D341Med (cell line): Measurements from ENCODE around the gene CREB5.
"Not testable (repeated sequence)": the region's sequence is repeated elsewhere in the genome, so short reads cannot be mapped to it uniquely, and the experiment has no call there.

Experiments used
- DNase-seq: peaks from one replicate; pipeline ENCODE4 v3.0.0; 2012; ENCODE audit warnings: low spot score

The CREB5 gene

DNA sequence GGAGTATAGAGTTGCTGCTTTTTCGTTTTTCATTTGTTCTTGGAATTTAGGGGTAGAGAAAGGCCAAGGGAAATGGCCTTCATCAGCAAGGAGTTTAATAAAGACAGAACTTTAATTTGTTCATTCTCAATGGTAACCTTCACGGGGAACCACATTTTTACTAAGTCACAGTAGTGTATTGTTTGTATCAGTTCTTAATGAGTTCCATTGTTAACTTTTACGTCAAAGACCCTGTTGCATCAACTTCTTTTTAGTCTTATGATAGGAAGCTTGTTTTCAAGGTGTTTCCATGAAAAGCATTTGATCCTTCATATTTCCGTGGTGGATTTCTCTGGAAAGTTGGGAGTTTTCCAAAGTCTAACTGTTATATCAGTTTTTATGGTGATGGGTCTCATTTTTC is 169.9 kb downstream of the CREB5 start:
- no peak for DNase-seq

DNA sequence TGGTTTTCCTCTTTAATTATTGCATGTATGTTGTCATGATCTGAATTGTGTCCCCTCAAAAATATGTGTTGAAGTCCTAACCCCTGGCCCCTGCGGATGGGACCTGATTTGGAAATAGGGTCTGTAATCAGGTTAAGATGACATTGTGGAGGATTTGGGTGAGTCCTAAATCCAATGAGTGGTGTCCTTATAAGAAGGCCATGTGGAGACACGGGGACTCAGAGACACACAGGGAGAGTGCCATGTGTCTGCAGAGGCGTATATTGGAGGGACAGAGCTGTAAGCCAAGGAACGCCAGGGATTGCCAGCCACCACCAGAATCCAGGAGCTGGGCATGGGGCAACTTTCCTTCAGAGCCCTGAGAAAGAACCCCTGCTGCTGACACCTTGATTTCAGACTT is 171.9 kb downstream of the CREB5 start:
- no peak for DNase-seq

DNA sequence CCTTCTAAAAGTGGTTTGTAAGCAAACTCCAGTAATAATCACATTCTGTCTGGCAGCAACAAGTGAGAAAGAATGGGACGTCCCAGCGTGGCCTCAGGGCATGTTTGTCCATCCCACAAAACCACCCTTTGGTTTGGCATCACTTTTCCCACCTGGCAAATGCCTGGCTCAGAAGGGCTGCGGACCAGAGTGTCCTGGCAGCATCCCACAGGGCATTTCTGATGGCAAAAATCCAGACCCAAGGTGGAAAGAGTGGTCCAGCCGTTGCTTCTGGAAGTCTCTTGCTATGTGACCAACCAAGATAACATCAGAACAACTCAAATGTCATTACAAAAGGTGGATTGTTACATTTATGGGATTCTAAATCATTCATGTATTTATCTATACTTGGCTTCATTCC is 174.4 kb downstream of the CREB5 start:
- DNase-seq, result no peak

GRCh38 chr7:28587211-28587610 is 174.9 kb downstream of the CREB5 start:
- no peak for DNase-seq

- DNase-seq, result no peak
Measured at GRCh38 chr7:28588602-28589001, 176.3 kb downstream of the CREB5 start.

GRCh38 chr7:28591041-28591674 is 178.8 kb downstream of the CREB5 start:
- no peak for DNase-seq

DNA sequence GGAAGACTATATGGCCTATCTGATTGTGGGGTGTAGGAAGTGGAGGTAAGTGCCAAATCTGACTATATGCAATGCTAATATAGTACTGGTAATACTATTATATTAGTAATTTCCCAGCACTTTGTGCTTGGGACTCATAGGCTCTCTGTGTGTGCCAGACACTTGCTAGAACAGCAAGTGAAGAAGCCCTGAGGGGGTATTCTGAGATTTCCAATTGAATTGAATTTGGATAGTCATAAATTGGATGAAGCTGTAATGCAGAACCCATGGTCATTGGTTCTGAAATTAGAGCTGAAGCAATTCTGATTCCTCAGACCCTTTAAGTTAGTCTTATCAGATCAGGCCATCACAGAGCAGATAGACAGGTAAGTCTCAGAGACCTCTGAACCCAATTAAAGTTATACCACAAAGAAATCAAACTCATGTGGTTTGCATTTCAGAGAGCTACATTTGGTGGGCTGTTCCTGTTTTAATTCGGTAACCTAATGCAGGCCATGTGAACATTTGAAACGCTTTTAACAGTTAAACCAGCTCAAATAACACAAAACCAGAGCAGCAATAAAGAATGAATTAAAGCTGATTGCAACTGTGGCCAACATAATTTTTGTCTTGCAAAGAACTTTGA is 179.5 kb downstream of the CREB5 start:
- DNase-seq, result no peak

DNA sequence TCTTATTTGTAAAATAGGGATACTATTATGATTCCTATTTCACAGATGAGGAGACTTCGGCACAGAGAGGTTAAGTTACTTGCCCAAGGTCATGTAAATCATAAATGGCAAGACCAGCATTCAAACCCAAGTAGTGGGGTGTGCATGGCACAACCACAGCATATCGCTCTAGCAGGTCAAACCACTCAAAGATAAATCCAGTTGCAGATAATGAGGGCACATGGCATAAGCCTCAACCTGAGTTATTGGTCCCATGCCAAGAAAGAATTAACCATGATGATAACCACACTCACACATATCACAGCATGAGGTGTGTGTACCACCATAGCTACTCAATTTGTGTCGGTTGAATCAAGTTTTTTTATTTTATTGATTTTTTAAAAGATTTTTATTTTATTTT is 180.5 kb downstream of the CREB5 start:
- DNase-seq, result no peak

DNA sequence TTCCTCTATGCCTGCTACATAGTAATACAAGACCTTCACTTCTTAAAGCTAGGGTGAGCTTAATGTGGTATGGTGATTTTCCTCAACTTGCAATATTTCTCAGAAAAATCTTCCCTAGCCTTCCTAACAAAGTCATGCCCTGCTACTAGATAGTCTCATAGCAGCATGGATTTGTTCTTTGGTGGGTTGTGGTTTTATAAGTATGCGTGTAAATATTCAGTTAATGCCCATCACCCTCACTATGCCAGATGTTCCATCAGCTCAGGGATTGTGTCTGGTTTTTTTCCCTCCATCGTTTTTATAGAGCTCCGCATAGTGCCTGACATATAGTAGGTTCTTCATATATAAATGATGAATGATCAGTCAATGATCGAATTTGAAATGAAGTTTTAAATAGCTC is 182.8 kb downstream of the CREB5 start:
- DNase-seq, result no peak

GRCh38 chr7:28595801-28596200 is 183.5 kb downstream of the CREB5 start:
- no peak for DNase-seq

DNA sequence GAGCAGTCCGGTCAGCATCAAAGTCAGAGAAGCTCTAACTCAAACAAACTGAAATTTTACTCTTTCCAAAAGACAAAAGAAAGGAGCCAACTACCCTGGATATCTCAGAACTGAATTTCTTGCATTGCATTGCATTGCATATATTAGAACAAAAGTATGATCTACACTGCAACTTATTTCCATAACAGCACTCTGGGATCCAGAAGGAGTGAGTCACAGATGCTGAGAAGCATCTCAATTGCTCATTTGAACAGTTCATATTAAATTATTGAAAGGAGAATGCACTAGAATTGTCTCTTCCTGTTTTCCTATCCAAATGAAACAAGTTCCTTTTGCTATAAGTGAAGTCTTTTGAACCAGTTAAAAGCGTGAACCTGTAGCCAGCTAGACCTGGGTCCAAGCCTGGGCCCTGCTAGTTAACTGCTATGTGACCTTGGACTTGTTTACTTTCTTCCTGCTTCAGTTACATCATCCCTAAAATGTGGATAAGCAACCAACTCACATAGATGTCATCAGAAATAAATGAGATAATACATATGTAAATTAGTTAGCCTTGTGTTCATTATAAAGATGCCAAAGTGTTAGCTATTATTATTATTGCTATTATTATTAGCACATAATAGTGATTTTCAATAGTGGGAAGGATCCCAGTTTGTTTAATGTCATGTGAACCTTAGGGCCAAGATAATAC is 184.1 kb downstream of the CREB5 start:
- no peak for DNase-seq

- DNase-seq, result no peak
Measured at GRCh38 chr7:28597284-28597683, 185.0 kb downstream of the CREB5 start.

DNA sequence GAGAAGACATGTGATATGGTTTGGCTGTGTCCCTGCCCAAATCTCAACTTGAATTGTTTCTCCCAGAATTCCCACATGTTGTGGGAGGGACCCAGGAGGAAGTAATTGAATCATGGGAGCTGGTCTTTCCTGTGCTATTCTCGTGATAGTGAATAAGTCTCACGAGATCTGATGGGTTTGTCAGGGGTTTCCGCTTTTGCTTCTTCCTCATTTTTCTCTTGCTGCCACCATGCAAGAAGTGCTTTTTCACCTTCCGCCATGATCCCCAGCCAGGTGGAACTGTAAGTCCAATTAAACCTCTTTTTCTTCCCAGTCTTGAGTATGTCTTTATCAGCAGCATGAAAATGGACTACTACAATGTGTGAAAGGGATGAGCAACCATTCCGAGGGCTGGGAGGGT is 185.7 kb downstream of the CREB5 start:
- not testable (repeated sequence) for DNase-seq

DNA sequence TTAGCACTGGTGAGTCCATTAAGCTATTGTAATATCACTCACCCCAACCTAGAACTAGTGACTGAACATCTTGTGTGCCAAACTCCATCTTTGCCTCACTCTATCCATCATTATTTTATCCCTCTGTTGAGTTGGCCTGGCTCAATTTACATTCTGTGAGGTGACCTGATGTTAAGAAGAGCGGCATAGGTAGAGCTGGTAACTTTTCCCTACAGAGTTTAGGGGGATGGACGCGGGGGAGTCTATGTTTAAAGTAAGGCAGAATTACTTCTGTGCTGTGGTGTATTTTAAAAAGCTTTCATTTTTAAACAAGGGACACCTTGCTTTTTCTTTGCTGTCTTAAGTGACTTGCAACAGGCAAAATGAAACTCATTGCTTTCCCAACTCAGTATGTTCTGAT is 186.3 kb downstream of the CREB5 start:
- DNase-seq, result no peak

DNA sequence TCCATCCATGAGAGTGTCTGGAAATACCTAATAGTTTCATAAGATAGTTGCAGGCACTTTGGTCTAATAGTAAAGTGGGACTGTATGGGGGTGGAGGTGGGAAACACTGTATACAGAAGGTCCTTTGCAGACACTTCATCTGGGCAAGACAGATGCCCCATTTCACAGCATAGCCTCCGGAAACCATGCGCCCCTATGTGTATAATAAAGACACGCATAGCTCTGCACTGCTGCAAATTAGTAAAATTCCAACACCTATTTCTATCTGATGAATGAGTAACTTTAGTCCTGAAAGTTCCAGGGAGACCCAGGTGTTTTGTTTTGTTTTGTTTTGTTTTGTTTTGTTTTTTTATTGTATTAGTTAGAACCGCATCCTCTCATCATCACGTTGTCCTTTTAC is 187.1 kb downstream of the CREB5 start:
- no peak for DNase-seq

- no peak for DNase-seq
Measured at GRCh38 chr7:28602282-28602681, 190.0 kb downstream of the CREB5 start.

DNA sequence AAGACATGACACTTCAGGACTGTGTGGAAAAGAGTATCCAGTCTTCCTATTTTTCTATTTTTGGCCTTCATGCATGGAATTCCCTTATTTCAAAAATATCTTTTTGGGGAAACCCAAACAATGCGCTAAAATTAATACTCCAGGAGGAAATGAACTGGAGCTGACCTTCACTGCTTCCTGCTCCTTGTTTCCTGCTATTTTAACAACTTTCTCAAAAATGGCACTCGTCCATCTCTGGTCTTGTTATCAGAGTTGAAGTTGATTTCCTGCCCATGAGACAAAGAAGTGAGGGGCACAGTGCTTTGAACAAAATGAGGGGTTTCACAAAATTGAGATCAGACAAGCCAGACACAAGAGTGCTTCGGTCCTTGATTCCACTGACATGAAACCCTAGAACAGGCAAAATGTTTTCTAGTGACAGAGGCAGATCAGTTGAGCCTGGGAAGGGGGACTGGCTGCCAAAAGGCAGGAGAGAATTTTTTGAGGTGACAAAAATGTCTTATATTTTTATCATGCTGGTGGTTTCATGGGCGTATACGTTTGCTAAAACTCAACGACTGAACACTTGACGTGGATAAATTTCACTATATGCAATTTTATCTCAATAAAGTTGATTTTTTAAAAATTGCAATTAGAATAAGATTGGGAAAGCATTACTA is 193.2 kb downstream of the CREB5 start:
- no peak for DNase-seq

DNA sequence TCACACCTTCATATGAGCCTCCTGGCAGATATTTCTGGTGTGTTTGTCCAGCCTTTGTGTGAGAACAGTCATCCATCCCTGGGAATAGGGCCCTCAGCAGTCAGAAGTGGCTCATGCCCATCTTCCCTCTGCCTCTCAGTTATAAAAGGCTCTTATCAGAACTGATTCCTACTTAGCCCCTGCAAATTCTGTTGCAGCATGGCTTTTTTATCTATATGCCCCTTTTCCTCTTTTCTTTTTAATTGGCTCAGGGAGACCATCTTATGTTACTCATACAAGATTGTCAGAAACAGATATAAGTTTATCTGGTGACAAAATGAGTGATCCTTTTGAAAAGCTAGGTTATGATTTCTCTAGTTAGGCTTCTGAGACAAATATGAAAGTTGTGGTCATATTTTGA is 194.1 kb downstream of the CREB5 start:
- DNase-seq, result no peak

DNA sequence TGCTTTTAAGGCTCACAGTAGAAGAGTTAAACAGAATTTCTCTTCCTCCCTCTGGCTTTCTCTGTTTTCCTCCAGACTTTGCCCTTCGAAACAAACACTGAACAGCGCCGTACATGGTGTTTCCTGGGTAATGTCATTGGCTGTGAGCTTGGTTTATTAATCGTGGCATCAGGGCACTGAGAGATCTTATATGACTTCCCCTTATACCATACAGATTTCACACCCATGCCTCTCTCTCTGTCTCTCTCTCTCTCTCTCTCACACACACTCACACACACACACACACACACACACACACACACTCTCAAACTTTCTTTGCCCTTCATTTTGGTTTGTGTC is 195.5 kb downstream of the CREB5 start:
- DNase-seq, result no peak

DNA sequence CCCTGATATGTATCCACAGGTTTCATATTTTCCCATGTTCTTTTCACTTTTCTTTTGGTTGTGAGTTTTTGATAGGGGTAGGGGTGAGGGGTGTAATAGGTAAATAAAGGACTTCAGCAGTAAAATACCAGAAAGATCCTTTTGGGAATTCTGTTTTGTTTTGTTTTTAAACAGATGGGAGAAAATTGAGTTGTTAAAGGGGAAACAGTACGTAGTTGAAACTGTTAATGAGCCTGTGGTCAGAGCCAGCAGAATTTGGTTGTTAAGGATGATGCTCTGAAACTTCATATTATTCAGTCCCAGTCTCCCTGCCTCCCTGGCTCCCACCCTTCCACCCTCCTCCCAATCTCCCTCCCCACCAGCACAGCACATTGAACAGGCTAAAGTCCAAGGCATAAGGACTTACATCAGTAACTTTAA is 195.9 kb downstream of the CREB5 start:
- DNase-seq, result no peak

- no peak for DNase-seq
Measured at GRCh38 chr7:28608731-28609130, 196.4 kb downstream of the CREB5 start.

GRCh38 chr7:28609608-28610007 is 197.3 kb downstream of the CREB5 start:
- DNase-seq, result no peak

- DNase-seq, result not testable (repeated sequence)
Measured at GRCh38 chr7:28611399-28611897, 199.1 kb downstream of the CREB5 start.
